HCT116 (cell line): ENCODE results near the gene FERMT3. TPM values are rescaled to one million over a fixed set of nuclear protein-coding genes. Genes with fewer than 3 reads are reported as not detected.

Source experiments
- ATAC-seq: fragments of 200-7000 bp; cut with Tn5 transposase; 2 replicates; pipeline ENCODE4 v1.9.1; 2020; ENCODE audit warnings: mild to moderate bottlenecking, moderate library complexity
- BruUV-seq: library from RNA; stranded (reverse); fragments of 400-500 nt; replicated peaks from 2 replicates; lab custom pipeline; 2021; lab: Mats Ljungman, UMichigan
- CTCF ChIA-PET: fragments of 300-600 bp; sonication (Branson Sonifier 250); formaldehyde crosslinking; loops from one replicate; lab custom pipeline; 2021; ENCODE audit warnings: antibody characterized with exemption; lab: Charles Lee
- POLR2A ChIA-PET: fragments of 300-600, 350-600 bp; sonication (Branson Sonifier 250); formaldehyde crosslinking; loops from one replicate; lab custom pipeline; 2021; ENCODE audit warnings: antibody characterized with exemption; lab: Charles Lee
- RAD21 ChIA-PET, 2 experiments: fragments of 300-600 bp; sonication (Branson Sonifier 250); formaldehyde crosslinking; loops; one replicate each; lab custom pipeline; 2023; ENCODE audit warnings: low total read pairs in 2 of 2; ENCODE audit not compliant: uncharacterized antibody in 2 of 2, unreplicated experiment in 2 of 2, low non-redundant PET in 1 of 2; lab: Charles Lee
- DNase-seq: peaks from one replicate; pipeline ENCODE4 v3.0.0-alpha.2; 2010; ENCODE audit warnings: low read depth, low spot score
- H2AFZ ChIP-seq: fragments of 200-600 bp; shearing (Covaris generic), sonication (generic); 2 replicates; pipeline ENCODE4 v1.6.1; 2017; ENCODE audit warnings: low read depth, mixed run types, mixed read lengths, antibody characterized with exemption, low read length; ENCODE audit not compliant: poor library complexity, severe bottlenecking
- H3K27ac ChIP-seq: 2 replicates; pipeline ENCODE4 v1.5.1; 2012; ENCODE audit warnings: low read depth, low read length
- H3K27me3 ChIP-seq: fragments of 200-600 bp; sonication (generic); 2 replicates; pipeline ENCODE4 v1.6.1; 2016; ENCODE audit warnings: mixed run types, low read length, mixed read lengths; ENCODE audit not compliant: insufficient read depth
- H3K36me3 ChIP-seq, 2 experiments: fragments of 200-500 bp in 1 of 2; fragments of 200-600 bp in 1 of 2; sonication (Bioruptor generic) in 1 of 2; sonication (generic) in 1 of 2; 2 replicates each; pipeline versions ENCODE4 v1.5.1 to v1.6.1; 2014 to 2016; ENCODE audit warnings: low read length in 2 of 2, inconsistent platforms in 1 of 2, mixed read lengths in 1 of 2, mixed run types in 1 of 2; ENCODE audit not compliant: insufficient read depth in 2 of 2, control insufficient read depth in 1 of 2
- H3K4me1 ChIP-seq, 2 experiments: fragments of 200-600 bp in 1 of 2; sonication (generic) in 1 of 2; 2 replicates each; pipeline versions ENCODE4 v1.5.1 to v1.6.1; 2012 to 2017; ENCODE audit warnings: low read length in 2 of 2, inconsistent platforms in 1 of 2, mild to moderate bottlenecking in 1 of 2, mixed read lengths in 1 of 2, mixed run types in 1 of 2, moderate library complexity in 1 of 2; ENCODE audit not compliant: insufficient read depth in 2 of 2, control insufficient read depth in 1 of 2
- H3K4me2 ChIP-seq: fragments of 200-600 bp; sonication (generic); 2 replicates; pipeline ENCODE4 v1.6.1; 2017; ENCODE audit warnings: mixed run types, low read length, mixed read lengths
- H3K4me3 ChIP-seq, 2 experiments: fragments of 200-600 bp in 1 of 2; sonication (generic) in 1 of 2; replicated peaks in 1 of 2; 2 replicates each; pipeline ENCODE4 v1.5.1; 2011 to 2016; ENCODE audit warnings: low read length in 2 of 2, control low read depth in 1 of 2, low read depth in 1 of 2, mild to moderate bottlenecking in 1 of 2, mixed read lengths in 1 of 2, mixed run types in 1 of 2
- H3K79me2 ChIP-seq: fragments of 200-600 bp; sonication (generic); 2 replicates; pipeline ENCODE4 v1.6.1; 2017; ENCODE audit warnings: mild to moderate bottlenecking, mixed run types, low read length, moderate library complexity, mixed read lengths; ENCODE audit not compliant: insufficient read depth
- H3K9ac ChIP-seq: fragments of 200-600 bp; sonication (generic); 2 replicates; pipeline ENCODE4 v1.6.1; 2016; ENCODE audit warnings: low read length, mixed read lengths
- H3K9me2 ChIP-seq: fragments of 200-600 bp; sonication (generic), shearing (Covaris generic); 2 replicates; pipeline ENCODE4 v1.6.1; 2017; ENCODE audit warnings: mixed run types, mild to moderate bottlenecking, moderate library complexity; ENCODE audit not compliant: insufficient read depth
- H3K9me3 ChIP-seq, 2 experiments: fragments of 200-500 bp in 1 of 2; fragments of 200-600 bp in 1 of 2; sonication (Bioruptor generic) in 1 of 2; sonication (generic) in 1 of 2; 2 replicates each; pipeline ENCODE4 v1.6.1; 2014 to 2017; ENCODE audit warnings: low read length in 2 of 2, mixed read lengths in 2 of 2, inconsistent platforms in 1 of 2, low read depth in 1 of 2, mild to moderate bottlenecking in 1 of 2, mixed run types in 1 of 2, moderate library complexity in 1 of 2; ENCODE audit not compliant: control insufficient read depth in 1 of 2, insufficient read depth in 1 of 2
- H4K20me1 ChIP-seq: fragments of 200-600 bp; sonication (generic), shearing (Covaris generic); 2 replicates; pipeline ENCODE4 v1.6.1; 2017; ENCODE audit warnings: mixed run types, mild to moderate bottlenecking, moderate library complexity; ENCODE audit not compliant: insufficient read depth
- ATF3 ChIP-seq: IDR thresholded peaks from 2 replicates; pipeline ENCODE4 v1.6.1; 2012
- CBX3 ChIP-seq: IDR thresholded peaks from 2 replicates; pipeline ENCODE4 v1.6.1; 2012; ENCODE audit warnings: low read depth
- CEBPB ChIP-seq: IDR thresholded peaks from 2 replicates; pipeline ENCODE4 v1.6.1; 2012; ENCODE audit warnings: low read depth
- ELF1 ChIP-seq: IDR thresholded peaks from 2 replicates; pipeline ENCODE4 v1.6.1; 2012; ENCODE audit warnings: low read depth, borderline replicate concordance
- JUND ChIP-seq: IDR thresholded peaks from 2 replicates; pipeline ENCODE4 v1.6.1; 2012
- MAX ChIP-seq: IDR thresholded peaks from 2 replicates; pipeline ENCODE4 v1.6.1; 2012
- POLR2A ChIP-seq: IDR thresholded peaks from 2 replicates; pipeline ENCODE4 v1.7.0; 2011; ENCODE audit warnings: borderline replicate concordance; ENCODE audit not compliant: insufficient read depth, insufficient read length; ENCODE audit errors: extremely low read depth
- POLR2AphosphoS5 ChIP-seq: IDR thresholded peaks from 2 replicates; pipeline ENCODE4 v1.6.1; 2011; ENCODE audit warnings: mild to moderate bottlenecking, low read depth, low read length, moderate library complexity
- RAD21 ChIP-seq: IDR thresholded peaks from 2 replicates; pipeline ENCODE4 v1.6.1; 2012; ENCODE audit warnings: low read depth, mild to moderate bottlenecking
- REST ChIP-seq: IDR thresholded peaks from 2 replicates; pipeline ENCODE4 v1.6.1; 2012; ENCODE audit warnings: low read depth
- SP1 ChIP-seq: IDR thresholded peaks from 2 replicates; pipeline ENCODE4 v1.6.1; 2012; ENCODE audit warnings: low read depth
- TCF7L2 ChIP-seq: IDR thresholded peaks from 2 replicates; pipeline ENCODE4 v1.7.0; 2011; ENCODE audit warnings: borderline replicate concordance, inconsistent platforms; ENCODE audit not compliant: insufficient read depth, insufficient read length; ENCODE audit errors: extremely low read depth
- YY1 ChIP-seq: IDR thresholded peaks from 2 replicates; pipeline ENCODE4 v1.6.1; 2011; ENCODE audit warnings: low read length, low read depth, moderate library complexity, mild to moderate bottlenecking; ENCODE audit not compliant: insufficient replicate concordance; ENCODE audit errors: extremely low read depth
- ZBTB33 ChIP-seq: IDR thresholded peaks from 2 replicates; pipeline ENCODE4 v1.6.1; 2011; ENCODE audit warnings: mild to moderate bottlenecking, low read length, moderate library complexity; ENCODE audit not compliant: insufficient replicate concordance; ENCODE audit errors: extremely low read depth
- intact Hi-C: fragments of 100-400 bp; cut with micrococcal nuclease; formaldehyde crosslinking; loops from 2 replicates; pipeline ENCODE4 v1.10.0; 2022
- total RNA-seq: library from RNA; stranded (reverse); gene quantifications from one replicate; pipeline ENCODE4 v1.2.1, GENCODE V29; 2021; ENCODE audit not compliant: unreplicated experiment

FERMT3 gene
- total RNA-seq, 1 experiment from 2014 or later, result 4.3 TPM

- TF ChIP-seq ZBTB33 (no peak), CBX3 (no peak), SP1 (no peak), MAX (no peak)
These were observed 16.1 kb downstream of the FERMT3 start (continued) for GRCh38 chr11:64222651-64223000.

GRCh38 chr11:64223001-64223651 is 16.6 kb downstream of the FERMT3 start:
- Histone ChIP-seq H3K4me2 (no peak overlapping the region), H3K79me2 (peaks cover 19% of the 10 kb centered on the region; the same call in 1 of the 2 replicates), H3K9me2 (no peaks in the 10 kb centered on the region), H3K9me3 (no peaks in the 10 kb centered on the region), H3K27ac (no peak overlapping the region), H4K20me1 (no peaks in the 10 kb centered on the region), H3K36me3 (peaks cover 0 to 6% of the 10 kb centered on the region in 2 experiments; a peak in 1 of 4 replicates), H3K9ac (no peak overlapping the region), H3K4me1 (peaks cover 9 to 22% of the 10 kb centered on the region in 2 experiments), H3K27me3 (no peaks in the 10 kb centered on the region), H3K4me3 (no peak overlapping the region), H2AFZ (no peak overlapping the region)
- TF ChIP-seq ATF3 (no peak), YY1 (no peak), RAD21 (no peak), POLR2A (no peak), TCF7L2 (no peak), JUND (no peak), ZBTB33 (no peak), ELF1 (no peak), REST (no peak), MAX (no peak), CEBPB (no peak), POLR2AphosphoS5 (no peak; the same call in 1 of the 2 replicates)
- POLR2A ChIA-PET, result no interaction called here
- intact Hi-C loops, result no loop called here
- DNase-seq (no peak), ATAC-seq (no peak)
- BruUV-seq, result no TSS peak
- RAD21 ChIA-PET, result no interaction called here
- CTCF ChIA-PET, result interaction anchor here (1.5 kb wide), 1 partner anchor 81 kb away, joined by 4 read pairs; no protein-coding TSS in a partner anchor
